Stomach (tissue), 9 donors: ENCODE results near the gene VAMP2. TPM values are rescaled to one million over a fixed set of nuclear protein-coding genes. Genes with fewer than 3 reads are reported as not detected.

Experiments used
- DNase-seq, 2 donors: peaks; one replicate each; pipeline versions ENCODE4 v3.0.0 to v3.0.0-alpha.2; 2013 to 2019
- H3K27ac ChIP-seq, 5 donors: fragments of 200-600 bp in 4 of 5; sonication (generic) in 4 of 5; one replicate each; pipeline ENCODE4 v1.5.1; 2013 to 2019; ENCODE audit warnings: mild to moderate bottlenecking in 1 of 5, moderate library complexity in 1 of 5
- H3K27me3 ChIP-seq, 3 donors: fragments of 200-600 bp; sonication (generic); one replicate each; pipeline ENCODE4 v1.5.1; 2017 to 2019; ENCODE audit warnings: mixed run types in 1 of 3
- H3K36me3 ChIP-seq, 4 donors: fragments of 200-600 bp; sonication (generic); 1 replicate in 3 of 4; 2 replicates in 1 of 4; pipeline ENCODE4 v1.5.1; 2016 to 2019
- H3K4me1 ChIP-seq, 4 donors: fragments of 200-600 bp; sonication (generic); one replicate each; pipeline ENCODE4 v1.5.1; 2016 to 2019
- H3K4me3 ChIP-seq, 4 donors: fragments of 200-600 bp; sonication (generic) in 3 of 4; one replicate each; pipeline ENCODE4 v1.5.1; 2016 to 2019; ENCODE audit warnings: mild to moderate bottlenecking in 1 of 4
- H3K9me3 ChIP-seq, 4 donors: fragments of 200-600 bp; sonication (generic); one replicate each; pipeline ENCODE4 v1.5.1; 2016 to 2019
- CTCF ChIP-seq, 7 experiments: fragments of 450-650 bp in 4 of 7; fragments of 200-600 bp in 3 of 7; sonication (generic) in 3 of 7; IDR thresholded peaks; one replicate each; pipeline ENCODE4 v1.5.1; 2016 to 2019; ENCODE audit warnings: antibody characterized with exemption in 7 of 7, control low read depth in 2 of 7, mild to moderate bottlenecking in 1 of 7
- EP300 ChIP-seq: sonication (generic); formaldehyde crosslinking; IDR thresholded peaks from one replicate; pipeline ENCODE4 v1.6.1; 2017; ENCODE audit warnings: antibody characterized with exemption
- POLR2A ChIP-seq, 4 donors: fragments of 450-650 bp; IDR thresholded peaks; one replicate each; pipeline ENCODE4 v1.6.1; 2016; ENCODE audit warnings: antibody characterized with exemption in 4 of 4, control low read depth in 2 of 4, mild to moderate bottlenecking in 1 of 4, moderate library complexity in 1 of 4
- POLR2AphosphoS5 ChIP-seq, 3 donors: sonication (generic); formaldehyde crosslinking; IDR thresholded peaks; one replicate each; pipeline ENCODE4 v1.6.1; 2016; ENCODE audit warnings: antibody characterized with exemption in 3 of 3
- WGBS, 5 donors: extraction: QIAGEN DNeasy Blood & Tissue Kit in 3 of 5; methylation state at CpG; one replicate each; pipeline versions ENCODE4 v1.1.5 to v1.1.7; 2013 to 2018; 5-methylcytosine and 5-hydroxymethylcytosine counted together
- intact Hi-C: fragments of 100-400 bp; cut with DNase I; formaldehyde crosslinking; loops from one replicate; pipeline ENCODE4 v1.15.1; 2023; ENCODE audit warnings: low total_unique reads
- polyA plus RNA-seq, 3 donors: library from polyadenylated mRNA; stranded (reverse); fragments of 200-250 nt; gene quantifications; one replicate each; pipeline ENCODE4 v1.2.3, GENCODE V29; 2013
- total RNA-seq, 5 donors: library from RNA; depleted of rRNA; stranded (reverse); fragments of >200 nt; gene quantifications; one replicate each; pipeline versions ENCODE4 v1.1.0 to v1.2.3, GENCODE V29; 2014 to 2016
- donor health status: healthy with polysubstance abuse.
- donor health status: Bipolar disorder and iron deficiency.
- donor health status: healthy.

VAMP2 gene
- total and polyA plus RNA-seq, 8 donors, result 6.7 to 104 (median 37.8) TPM

GRCh38 chr17:8186787-8187516, 24.2 kb upstream of the VAMP2 start:
- H3K9me3 ChIP-seq, result no peaks in the 10 kb centered on the region
- DNase-seq, result peak; percentile 96 to 97
- H3K4me1 ChIP-seq, result peaks cover 32 to 59% (median 44%) of the 10 kb centered on the region in 4 donors
- peak in 2 of 7 experiments; percentile 20 to 33 for TF ChIP-seq CTCF (IDR thresholded peaks at IDR 0.05)
- no peak for TF ChIP-seq POLR2A (IDR thresholded peaks at IDR 0.05)
- no peak for TF ChIP-seq EP300
- TF ChIP-seq POLR2AphosphoS5 (IDR thresholded peaks at IDR 0.05), result peak; percentile 31 to 74 (median 59)
- no peaks in the 10 kb centered on the region for H3K36me3 ChIP-seq
- 0 to 1% (median 0%) methylated on average over 27 to 32 of the region's 32 CpGs for WGBS, 5 donors
- H3K27me3 ChIP-seq, result no peaks in the 10 kb centered on the region
- peak overlapping the region; percentile 92 to 99 (median 98) for H3K27ac ChIP-seq
- intact Hi-C loops, result no loop called here
- peak overlapping the region; percentile 68 to 88 (median 71) for H3K4me3 ChIP-seq

- intact Hi-C loops, result no loop called here
- 0 to 1% (median 1%) methylated on average over 23 of the region's 23 CpGs for WGBS, 5 donors
- Histone ChIP-seq H3K9me3 (no peaks in the 10 kb centered on the region), H3K36me3 (no peaks in the 10 kb centered on the region), H3K27ac (peak overlapping the region; percentile 92 to 99 (median 98)), H3K27me3 (no peaks in the 10 kb centered on the region), H3K4me3 (peak overlapping the region; percentile 68 to 88 (median 71)), H3K4me1 (peaks cover 27 to 54% (median 39%) of the 10 kb centered on the region in 4 donors)
- TF ChIP-seq CTCF (IDR thresholded peaks at IDR 0.05) (no peak), POLR2A (IDR thresholded peaks at IDR 0.05) (no peak), POLR2AphosphoS5 (IDR thresholded peaks at IDR 0.05) (no peak), EP300 (no peak)
- no peak for DNase-seq
Measured at GRCh38 chr17:8186446-8186786, 23.7 kb upstream of the VAMP2 start.

- DNase-seq, result peak; percentile 94 to 95
- intact Hi-C loops, result no loop called here
- no peaks in the 10 kb centered on the region for H3K27me3 ChIP-seq
- TF ChIP-seq POLR2A (IDR thresholded peaks at IDR 0.05) (no peak), POLR2AphosphoS5 (IDR thresholded peaks at IDR 0.05) (peak; percentile 81 to 96 (median 90)), EP300 (no peak), CTCF (IDR thresholded peaks at IDR 0.05) (no peak)
- H3K9me3 ChIP-seq, result no peaks in the 10 kb centered on the region
- peak overlapping the region; percentile 68 to 88 (median 71) for H3K4me3 ChIP-seq
- H3K4me1 ChIP-seq, result peaks cover 21 to 48% (median 33%) of the 10 kb centered on the region in 4 donors
- H3K27ac ChIP-seq, result peak overlapping the region; percentile 92 to 99 (median 98)
- 0 to 1% (median 0%) methylated on average over 27 to 44 of the region's 44 CpGs for WGBS, 5 donors
- H3K36me3 ChIP-seq, result no peaks in the 10 kb centered on the region
Measured at GRCh38 chr17:8185582-8186445, 23.1 kb upstream of the VAMP2 start.

GRCh38 chr17:8176998-8177731, 14.4 kb upstream of the VAMP2 start:
- no peaks in the 10 kb centered on the region for H3K9me3 ChIP-seq
- H3K4me3 ChIP-seq, result peak overlapping the region in 3 of 4 donors; percentile 55 to 61 (median 57)
- no peak for TF ChIP-seq CTCF (IDR thresholded peaks at IDR 0.05)
- no peak for TF ChIP-seq POLR2AphosphoS5 (IDR thresholded peaks at IDR 0.05)
- TF ChIP-seq POLR2A (IDR thresholded peaks at IDR 0.05), result no peak
- TF ChIP-seq EP300, result no peak
- H3K36me3 ChIP-seq, result no peaks in the 10 kb centered on the region
- H3K27me3 ChIP-seq, result no peaks in the 10 kb centered on the region
- no peak for DNase-seq
- WGBS, 5 donors, result 64 to 67% (median 67%) methylated on average over 19 of the region's 19 CpGs
- peaks cover 24 to 44% (median 39%) of the 10 kb centered on the region in 4 donors for H3K4me1 ChIP-seq
- H3K27ac ChIP-seq, result peak overlapping the region in 4 of 5 donors; percentile 78 to 97 (median 86)
- intact Hi-C loops, result no loop called here
